B cell (primary cell): Measurements from ENCODE around the gene HOXD9. TPM values are rescaled to one million over a fixed set of nuclear protein-coding genes. Genes with fewer than 3 reads are reported as not detected.

Experiments used
- ATAC-seq: fragments of 200-7000 bp; cut with Tn5 transposase; one replicate; pipeline ENCODE4 v1.10.0; 2021; ENCODE audit warnings: low read depth, mild to moderate bottlenecking, moderate number of reproducible peaks, moderate library complexity
- CTCF ChIA-PET: fragments of 350-600 bp; sonication (Branson Sonifier 250); formaldehyde crosslinking; loops from one replicate; lab custom pipeline; 2021; ENCODE audit warnings: antibody characterized with exemption, inconsistent platforms; lab: Charles Lee
- POLR2A ChIA-PET: fragments of 350-600 bp; sonication (Branson Sonifier 250); formaldehyde crosslinking; loops from one replicate; lab custom pipeline; 2021; ENCODE audit warnings: antibody characterized with exemption; lab: Charles Lee
- DNase-seq: peaks from one replicate; pipeline ENCODE4 v3.0.0; 2013
- H2AFZ ChIP-seq: 2 replicates; pipeline ENCODE4 v1.6.1; 2012; ENCODE audit warnings: mild to moderate bottlenecking, low read depth, low read length; ENCODE audit not compliant: insufficient read depth, poor library complexity, severe bottlenecking
- H3K27ac ChIP-seq, 2 donors: 1 replicate in 1 of 2; 2 replicates in 1 of 2; pipeline ENCODE4 v1.5.1; 2012 to 2013; ENCODE audit warnings: low read length in 2 of 2, mild to moderate bottlenecking in 2 of 2, moderate library complexity in 1 of 2
- H3K27me3 ChIP-seq, 4 experiments: fragments of 200-600 bp in 1 of 4; sonication (generic) in 1 of 4; replicated peaks in 1 of 4; 1 replicate in 2 of 4; 2 replicates in 2 of 4; pipeline versions ENCODE4 v1.6.1 to v1.7.0; 2013 to 2016; ENCODE audit warnings: low read length in 3 of 4, mild to moderate bottlenecking in 2 of 4, mixed read lengths in 1 of 4, moderate library complexity in 1 of 4; ENCODE audit not compliant: insufficient read depth in 4 of 4, control insufficient read depth in 3 of 4; ENCODE audit errors: control extremely low read depth in 1 of 4
- H3K36me3 ChIP-seq, 2 experiments: replicated peaks in 1 of 2; 1 replicate in 1 of 2; 2 replicates in 1 of 2; pipeline versions ENCODE4 v1.6.1 to v1.7.1; 2013; ENCODE audit warnings: low read length in 1 of 2; ENCODE audit not compliant: insufficient read depth in 2 of 2, control insufficient read depth in 1 of 2; ENCODE audit errors: control extremely low read depth in 1 of 2, extremely low read depth in 1 of 2
- H3K4me1 ChIP-seq, 2 donors: fragments of 200-600 bp in 1 of 2; sonication (generic) in 1 of 2; 1 replicate in 1 of 2; 2 replicates in 1 of 2; pipeline versions ENCODE4 v1.5.1 to v1.6.1; 2013 to 2017; ENCODE audit warnings: low read length in 2 of 2; ENCODE audit not compliant: control insufficient read depth in 2 of 2, insufficient read depth in 2 of 2
- H3K4me2 ChIP-seq: replicated peaks from 2 replicates; pipeline ENCODE3; 2012; ENCODE audit warnings: mild to moderate bottlenecking, low read depth, low read length; ENCODE audit not compliant: poor library complexity, severe bottlenecking
- H3K4me3 ChIP-seq, 5 experiments: fragments of 200-600 bp in 1 of 5; sonication (generic) in 1 of 5; 1 replicate in 3 of 5; 2 replicates in 2 of 5; pipeline versions ENCODE4 v1.5.1 to v1.7.0; 2011 to 2016; ENCODE audit warnings: low read length in 4 of 5, mild to moderate bottlenecking in 4 of 5, low read depth in 2 of 5, control low read depth in 1 of 5, moderate library complexity in 1 of 5; ENCODE audit not compliant: insufficient read depth in 1 of 5; ENCODE audit errors: control extremely low read depth in 1 of 5, extremely low read depth in 1 of 5
- H3K79me2 ChIP-seq: fragments of 200-600 bp; sonication (generic); one replicate; pipeline ENCODE4 v1.6.0; 2016; ENCODE audit warnings: low read length; ENCODE audit not compliant: control insufficient read depth, insufficient read depth
- H3K9ac ChIP-seq: fragments of 200-600 bp; sonication (generic); 2 replicates; pipeline ENCODE4 v1.6.1; 2017; ENCODE audit warnings: mild to moderate bottlenecking, low read length, moderate library complexity
- H3K9me3 ChIP-seq, 3 donors: one replicate each; pipeline versions ENCODE4 v1.6.1 to v1.7.1; 2013; ENCODE audit warnings: low read length in 2 of 3; ENCODE audit not compliant: control insufficient read depth in 2 of 3, insufficient read depth in 1 of 3; ENCODE audit errors: control extremely low read depth in 1 of 3
- H4K20me1 ChIP-seq: 2 replicates; pipeline ENCODE4 v1.6.0; 2012; ENCODE audit warnings: mild to moderate bottlenecking, low read length; ENCODE audit not compliant: insufficient read depth, control insufficient read depth, poor library complexity, severe bottlenecking
- H3K27ac Mint-ChIP-seq: one replicate; pipeline ENCODE4 v1.8.0; 2021; ENCODE audit warnings: mixed read lengths
- H3K27me3 Mint-ChIP-seq: one replicate; pipeline ENCODE4 v1.8.0; 2021; ENCODE audit warnings: mixed read lengths
- H3K4me1 Mint-ChIP-seq: one replicate; pipeline ENCODE4 v1.8.0; 2021; ENCODE audit warnings: mixed read lengths
- H3K4me3 Mint-ChIP-seq: one replicate; pipeline ENCODE4 v1.8.0; 2021; ENCODE audit warnings: mixed read lengths
- H3K9me3 Mint-ChIP-seq: one replicate; pipeline ENCODE4 v1.8.0; 2022; ENCODE audit warnings: mixed read lengths; ENCODE audit not compliant: insufficient read depth
- EZH2 ChIP-seq: IDR thresholded peaks from 2 replicates; pipeline ENCODE4 v1.6.1; 2012; ENCODE audit warnings: borderline replicate concordance, low read depth, mild to moderate bottlenecking, moderate library complexity, low read length; ENCODE audit not compliant: insufficient read depth, poor library complexity, severe bottlenecking
- WGBS: methylation state at CpG from one replicate; pipeline ENCODE4 v1.1.5; 2013; ENCODE audit warnings: missing lambda C conversion rate; ENCODE audit not compliant: insufficient coverage; 5-methylcytosine and 5-hydroxymethylcytosine counted together
- intact Hi-C: fragments of 100-400 bp; cut with micrococcal nuclease; formaldehyde crosslinking; loops from one replicate; pipeline ENCODE4 v1.10.0; 2022
- polyA plus RNA-seq: library from polyadenylated mRNA; depleted of rRNA; stranded (reverse); fragments of >200 nt; gene quantifications from 2 replicates; pipeline ENCODE4 v1.2.3, GENCODE V29; 2012
- total RNA-seq, 2 donors: library from RNA; stranded (reverse); fragments of 120-200 nt in 1 of 2; gene quantifications; 1 replicate in 1 of 2; 2 replicates in 1 of 2; pipeline versions ENCODE4 v1.2.3 to v1.2.4, GENCODE V29; 2013 to 2022
- TF ChIP-seq, protein P1 (sequence below): fragments of 200-600 bp; IDR thresholded peaks from one replicate; pipeline ENCODE4 v1.8.0; 2022; ENCODE audit warnings: antibody characterized with exemption, mild to moderate bottlenecking

Gene HOXD9
- total and polyA plus RNA-seq, 2 donors (not counting 1 experiment from before 2014, with no cell fraction given) = not detected

DNA sequence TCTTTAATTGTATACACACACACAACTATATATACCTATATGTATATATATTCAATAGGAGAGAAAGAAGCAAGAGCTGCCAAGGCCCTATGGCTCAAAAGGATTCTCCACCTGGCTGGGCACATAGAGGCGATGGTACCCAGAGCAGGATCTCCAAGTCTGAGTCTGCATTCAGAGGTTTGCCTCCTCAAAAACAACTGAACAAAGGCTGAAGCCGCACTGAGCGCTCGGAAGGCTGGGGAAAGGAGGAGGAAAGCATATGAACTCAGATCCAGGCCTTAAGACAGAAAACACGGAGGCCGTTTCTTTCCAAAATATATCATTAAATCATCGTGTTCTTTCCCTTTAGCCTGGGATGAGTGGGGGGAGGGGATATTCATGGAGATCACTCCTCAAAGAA lies 19.3 kb upstream of the HOXD9 start:
- no peak for TF ChIP-seq EZH2
- TF ChIP-seq, protein P1, sequence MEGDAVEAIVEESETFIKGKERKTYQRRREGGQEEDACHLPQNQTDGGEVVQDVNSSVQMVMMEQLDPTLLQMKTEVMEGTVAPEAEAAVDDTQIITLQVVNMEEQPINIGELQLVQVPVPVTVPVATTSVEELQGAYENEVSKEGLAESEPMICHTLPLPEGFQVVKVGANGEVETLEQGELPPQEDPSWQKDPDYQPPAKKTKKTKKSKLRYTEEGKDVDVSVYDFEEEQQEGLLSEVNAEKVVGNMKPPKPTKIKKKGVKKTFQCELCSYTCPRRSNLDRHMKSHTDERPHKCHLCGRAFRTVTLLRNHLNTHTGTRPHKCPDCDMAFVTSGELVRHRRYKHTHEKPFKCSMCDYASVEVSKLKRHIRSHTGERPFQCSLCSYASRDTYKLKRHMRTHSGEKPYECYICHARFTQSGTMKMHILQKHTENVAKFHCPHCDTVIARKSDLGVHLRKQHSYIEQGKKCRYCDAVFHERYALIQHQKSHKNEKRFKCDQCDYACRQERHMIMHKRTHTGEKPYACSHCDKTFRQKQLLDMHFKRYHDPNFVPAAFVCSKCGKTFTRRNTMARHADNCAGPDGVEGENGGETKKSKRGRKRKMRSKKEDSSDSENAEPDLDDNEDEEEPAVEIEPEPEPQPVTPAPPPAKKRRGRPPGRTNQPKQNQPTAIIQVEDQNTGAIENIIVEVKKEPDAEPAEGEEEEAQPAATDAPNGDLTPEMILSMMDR = no peak
- peaks cover 74% of the 10 kb centered on the region for H3K27me3 Mint-ChIP-seq
- no peaks in the 10 kb centered on the region for H3K9me3 Mint-ChIP-seq
- intact Hi-C loops = no loop called here
- H3K9ac ChIP-seq = no peak overlapping the region
- H3K4me3 ChIP-seq = no peak overlapping the region
- no peaks in the 10 kb centered on the region for H4K20me1 ChIP-seq
- CTCF ChIA-PET = interaction anchor here (1.2 to 1.3 kb wide), 2 partner anchors 8 to 451 kb away, joined by 3 to 4 read pairs; no protein-coding TSS in a partner anchor
- H3K4me3 Mint-ChIP-seq = no peak overlapping the region
- POLR2A ChIA-PET = no interaction called here
- 29% methylated on average over 1 of the region's 7 CpGs for WGBS
- H3K27me3 ChIP-seq = peaks cover 0 to 91% (median 59%) of the 10 kb centered on the region in 4 experiments
- H3K27ac Mint-ChIP-seq = no peak overlapping the region
- peaks cover 0 to 58% (median 0%) of the 10 kb centered on the region in 3 donors for H3K9me3 ChIP-seq
- no peak overlapping the region for H3K27ac ChIP-seq
- ATAC-seq = no peak
- H3K4me2 ChIP-seq = no peak overlapping the region
- DNase-seq = no peak
- peaks cover 11% of the 10 kb centered on the region for H3K4me1 Mint-ChIP-seq
- H3K79me2 ChIP-seq = no peaks in the 10 kb centered on the region
- H3K36me3 ChIP-seq = no peaks in the 10 kb centered on the region
- no peak overlapping the region for H2AFZ ChIP-seq
- H3K4me1 ChIP-seq = peaks cover 3 to 42% of the 10 kb centered on the region in 2 donors

- Mint-ChIP-seq H3K9me3 (no peaks in the 10 kb centered on the region), H3K27me3 (peaks cover 79% of the 10 kb centered on the region), H3K4me3 (no peak overlapping the region), H3K4me1 (peaks cover 11% of the 10 kb centered on the region), H3K27ac (no peak overlapping the region)
- Histone ChIP-seq H2AFZ (no peak overlapping the region), H3K4me2 (no peak overlapping the region), H3K27ac (no peak overlapping the region), H3K79me2 (no peaks in the 10 kb centered on the region), H3K9me3 (peaks cover 0 to 55% (median 0%) of the 10 kb centered on the region in 3 donors), H3K4me1 (peaks cover 3 to 36% of the 10 kb centered on the region in 2 donors), H3K9ac (no peak overlapping the region), H3K4me3 (no peak overlapping the region), H4K20me1 (no peaks in the 10 kb centered on the region), H3K36me3 (no peaks in the 10 kb centered on the region), H3K27me3 (peaks cover 0 to 90% (median 55%) of the 10 kb centered on the region in 4 experiments)
- TF ChIP-seq, protein P1 = no peak
- no peak for TF ChIP-seq EZH2
- DNase-seq (no peak), ATAC-seq (no peak)
- 10% methylated on average over 5 of the region's 17 CpGs for WGBS
- ChIA-PET POLR2A (no interaction called here), CTCF (no interaction called here)
- intact Hi-C loops = no loop called here
These were observed 18.7 kb upstream of the HOXD9 start for GRCh38 chr2:176103742-176104315.
